Neural cell (in vitro differentiated cells): ENCODE measurements around the gene CCDC88C. TPM values are rescaled to one million over a fixed set of nuclear protein-coding genes. Genes with fewer than 3 reads are reported as not detected.
"Not testable (repeated sequence)": the region's sequence is repeated elsewhere in the genome, so short reads cannot be mapped to it uniquely, and the experiment has no call there.

ENCODE experiments used
- H2AFZ ChIP-seq: fragments of 200-600, 300-800 bp; sonication (generic), shearing (Covaris generic); 2 replicates; pipeline ENCODE4 v1.6.0; 2014; ENCODE audit warnings: low read depth, mild to moderate bottlenecking, antibody characterized with exemption, low read length, moderate library complexity
- H3F3A ChIP-seq: fragments of 200-600 bp; shearing (Covaris generic); 2 replicates; pipeline ENCODE4 v1.6.1; 2016; ENCODE audit warnings: mild to moderate bottlenecking, moderate library complexity, mixed read lengths, antibody characterized with exemption, low read length; ENCODE audit not compliant: insufficient read depth, poor library complexity, severe bottlenecking
- H3K27ac ChIP-seq: fragments of 200-600, 300-800 bp; sonication (generic), shearing (Covaris generic); 2 replicates; pipeline ENCODE4 v1.5.1; 2014; ENCODE audit warnings: mild to moderate bottlenecking, low read length, moderate library complexity
- H3K27me3 ChIP-seq: fragments of 300-800, 200-600 bp; sonication (generic), shearing (Covaris generic); 2 replicates; pipeline ENCODE4 v1.6.0; 2014; ENCODE audit warnings: mild to moderate bottlenecking, low read depth, low read length, moderate library complexity; ENCODE audit not compliant: insufficient read depth
- H3K36me3 ChIP-seq: fragments of 300-800, 200-600 bp; sonication (generic), shearing (Covaris generic); 2 replicates; pipeline ENCODE4 v1.5.1; 2014; ENCODE audit warnings: mild to moderate bottlenecking, antibody characterized with exemption, low read length, moderate library complexity; ENCODE audit not compliant: insufficient read depth
- H3K4me2 ChIP-seq: fragments of 300-800, 200-600 bp; sonication (generic), shearing (Covaris generic); 2 replicates; pipeline ENCODE4 v1.6.0; 2014; ENCODE audit warnings: mild to moderate bottlenecking, low read length
- H3K4me3 ChIP-seq: fragments of 300-800, 200-600 bp; sonication (generic), shearing (Covaris generic); 2 replicates; pipeline ENCODE4 v1.5.1; 2014; ENCODE audit warnings: mild to moderate bottlenecking, low read length, moderate library complexity
- H3K79me2 ChIP-seq: fragments of 200-600 bp; shearing (Covaris generic); replicated peaks from 2 replicates; pipeline ENCODE4 v1.6.0; 2014; ENCODE audit warnings: mild to moderate bottlenecking, low read length, moderate library complexity; ENCODE audit not compliant: insufficient read depth
- H3K9ac ChIP-seq: fragments of 300-800, 200-600 bp; sonication (generic), shearing (Covaris generic); 2 replicates; pipeline ENCODE4 v1.6.1; 2016; ENCODE audit warnings: mild to moderate bottlenecking, low read length, mixed read lengths
- H3K9me2 ChIP-seq: fragments of 200-600 bp; shearing (Covaris generic); 2 replicates; pipeline ENCODE4 v1.6.1; 2016; ENCODE audit warnings: mild to moderate bottlenecking, low read length, mixed read lengths; ENCODE audit not compliant: insufficient read depth
- H3K9me3 ChIP-seq: fragments of 200-600, 300-800 bp; sonication (generic), shearing (Covaris generic); 2 replicates; pipeline ENCODE4 v1.6.1; 2016; ENCODE audit warnings: mild to moderate bottlenecking, mixed run types, low read length, moderate library complexity, mixed read lengths
- H4K20me1 ChIP-seq: fragments of 200-600 bp; shearing (Covaris generic); 2 replicates; pipeline ENCODE4 v1.6.1; 2016; ENCODE audit warnings: mild to moderate bottlenecking, mixed run types; ENCODE audit not compliant: insufficient read depth
- MXI1 ChIP-seq: fragments of 450-650 bp; conservative IDR thresholded peaks from 2 replicates; pipeline ENCODE4 v1.6.1; 2014; ENCODE audit warnings: antibody characterized with exemption, mild to moderate bottlenecking; ENCODE audit not compliant: poor library complexity, severe bottlenecking
- POLR2AphosphoS5 ChIP-seq: IDR thresholded peaks from 2 replicates; pipeline ENCODE4 v1.6.1; 2012
- REST ChIP-seq: IDR thresholded peaks from 2 replicates; pipeline ENCODE4 v1.6.1; 2012; ENCODE audit warnings: borderline replicate concordance
- TAF1 ChIP-seq: IDR thresholded peaks from 2 replicates; pipeline ENCODE4 v1.6.1; 2012; ENCODE audit warnings: low read depth
- polyA plus RNA-seq: library from polyadenylated mRNA; depleted of rRNA; stranded (reverse); fragments of >200 nt; gene quantifications from 2 replicates; pipeline ENCODE4 v1.2.3, GENCODE V29; 2014
- TF ChIP-seq, protein P1 (sequence below): fragments of 450-650 bp; IDR thresholded peaks from 2 replicates; pipeline ENCODE4 v1.5.1; 2014; ENCODE audit warnings: antibody characterized with exemption, mild to moderate bottlenecking, moderate library complexity; ENCODE audit not compliant: poor library complexity, severe bottlenecking

The CCDC88C gene
- polyA plus RNA-seq, 1 donor from 2014 or later: 20.1 TPM

GRCh38 chr14:91438845-91439244 lies 21.2 kb upstream of the CCDC88C start:
- TF ChIP-seq TAF1: no peak
- H3K27me3 ChIP-seq: no peaks in the 10 kb centered on the region

DNA sequence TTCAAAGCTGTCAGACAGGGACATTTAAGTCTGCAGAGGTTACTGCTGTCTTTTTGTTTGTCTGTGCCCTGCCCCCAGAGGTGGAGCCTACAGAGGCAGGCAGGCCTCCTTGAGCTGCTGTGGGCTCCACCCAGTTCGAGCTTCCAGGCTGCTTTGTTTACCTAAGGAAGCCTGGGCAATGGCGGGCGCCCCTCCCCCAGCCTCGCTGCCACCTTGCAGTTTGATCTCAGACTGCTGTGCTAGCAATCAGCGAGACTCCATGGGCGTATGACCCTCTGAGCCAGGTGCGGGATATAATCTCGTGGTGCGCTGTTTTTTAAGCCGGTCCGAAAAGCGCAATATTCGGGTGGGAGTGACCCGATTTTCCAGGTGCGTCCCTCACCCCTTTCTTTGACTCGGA lies 18.6 kb upstream of the CCDC88C start:
- not testable (repeated sequence) for H3K9me2 ChIP-seq, H3K79me2 ChIP-seq, H3K9ac ChIP-seq, H3K9me3 ChIP-seq, H3K4me3 ChIP-seq, H3F3A ChIP-seq, H4K20me1 ChIP-seq, H3K4me2 ChIP-seq, H3K36me3 ChIP-seq, H2AFZ ChIP-seq, H3K27ac ChIP-seq, H3K27me3 ChIP-seq

More at GRCh38 chr14:91438845-91439244, 21.2 kb upstream of the CCDC88C start:
- H3K27ac ChIP-seq: no peak overlapping the region
- no peaks in the 10 kb centered on the region for H4K20me1 ChIP-seq
- H3K4me3 ChIP-seq: no peak overlapping the region
- no peak overlapping the region for H3K4me2 ChIP-seq
- H3K79me2 ChIP-seq: no peaks in the 10 kb centered on the region
- no peak overlapping the region for H2AFZ ChIP-seq
- H3K9ac ChIP-seq: no peak overlapping the region
- H3F3A ChIP-seq: no peaks in the 10 kb centered on the region
- H3K9me3 ChIP-seq: peaks cover 7% of the 10 kb centered on the region
- no peaks in the 10 kb centered on the region for H3K36me3 ChIP-seq
- H3K9me2 ChIP-seq: no peaks in the 10 kb centered on the region

- no peaks in the 10 kb centered on the region for H4K20me1 ChIP-seq
- no peak overlapping the region for H3K4me2 ChIP-seq
- TF ChIP-seq MXI1 (no peak), POLR2AphosphoS5 (no peak), REST (no peak)
- TF ChIP-seq, protein P1, sequence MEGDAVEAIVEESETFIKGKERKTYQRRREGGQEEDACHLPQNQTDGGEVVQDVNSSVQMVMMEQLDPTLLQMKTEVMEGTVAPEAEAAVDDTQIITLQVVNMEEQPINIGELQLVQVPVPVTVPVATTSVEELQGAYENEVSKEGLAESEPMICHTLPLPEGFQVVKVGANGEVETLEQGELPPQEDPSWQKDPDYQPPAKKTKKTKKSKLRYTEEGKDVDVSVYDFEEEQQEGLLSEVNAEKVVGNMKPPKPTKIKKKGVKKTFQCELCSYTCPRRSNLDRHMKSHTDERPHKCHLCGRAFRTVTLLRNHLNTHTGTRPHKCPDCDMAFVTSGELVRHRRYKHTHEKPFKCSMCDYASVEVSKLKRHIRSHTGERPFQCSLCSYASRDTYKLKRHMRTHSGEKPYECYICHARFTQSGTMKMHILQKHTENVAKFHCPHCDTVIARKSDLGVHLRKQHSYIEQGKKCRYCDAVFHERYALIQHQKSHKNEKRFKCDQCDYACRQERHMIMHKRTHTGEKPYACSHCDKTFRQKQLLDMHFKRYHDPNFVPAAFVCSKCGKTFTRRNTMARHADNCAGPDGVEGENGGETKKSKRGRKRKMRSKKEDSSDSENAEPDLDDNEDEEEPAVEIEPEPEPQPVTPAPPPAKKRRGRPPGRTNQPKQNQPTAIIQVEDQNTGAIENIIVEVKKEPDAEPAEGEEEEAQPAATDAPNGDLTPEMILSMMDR: no peak
- no peaks in the 10 kb centered on the region for H3K27me3 ChIP-seq
- no peak overlapping the region for H2AFZ ChIP-seq
- no peaks in the 10 kb centered on the region for H3K9me2 ChIP-seq
- H3K36me3 ChIP-seq: no peaks in the 10 kb centered on the region
- H3K9me3 ChIP-seq: no peaks in the 10 kb centered on the region
- no peaks in the 10 kb centered on the region for H3F3A ChIP-seq
- H3K79me2 ChIP-seq: no peaks in the 10 kb centered on the region
- no peak overlapping the region for H3K9ac ChIP-seq
- no peak overlapping the region for H3K27ac ChIP-seq
- H3K4me3 ChIP-seq: no peak overlapping the region
These were observed 11.8 kb upstream of the CCDC88C start for GRCh38 chr14:91429385-91429784.

DNA sequence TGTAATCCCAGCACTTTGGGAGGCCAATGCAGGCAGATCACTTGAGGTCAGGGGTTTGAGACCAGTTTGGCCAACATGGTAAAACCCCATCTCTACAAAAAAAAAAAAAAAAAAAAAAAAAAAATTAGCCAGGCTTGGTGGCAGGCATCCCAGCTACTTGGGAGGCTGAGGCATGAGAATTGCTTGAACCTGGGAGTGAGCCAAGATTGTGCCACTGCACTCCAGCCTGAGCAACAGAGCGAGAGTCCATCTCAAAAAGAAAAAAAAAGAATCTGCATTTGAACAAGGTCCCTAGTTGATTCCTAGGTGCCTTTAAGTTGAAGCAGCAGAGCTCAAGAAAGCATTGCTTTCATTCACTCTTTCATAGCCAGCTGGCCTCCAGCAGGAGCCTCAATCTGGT lies 11.3 kb upstream of the CCDC88C start:
- H3K36me3 ChIP-seq, H3K9me2 ChIP-seq, H4K20me1 ChIP-seq, H3K9ac ChIP-seq, H3K79me2 ChIP-seq, H3F3A ChIP-seq, H3K4me3 ChIP-seq, H3K9me3 ChIP-seq, H3K4me2 ChIP-seq, H2AFZ ChIP-seq, H3K27ac ChIP-seq, H3K27me3 ChIP-seq: not testable (repeated sequence)

GRCh38 chr14:91425531-91425944 lies 7.9 kb upstream of the CCDC88C start:
- not testable (repeated sequence) for H3K4me2 ChIP-seq, H3K9ac ChIP-seq, H3K4me3 ChIP-seq, H3K79me2 ChIP-seq, H3K36me3 ChIP-seq, H3K9me2 ChIP-seq, H3F3A ChIP-seq, H4K20me1 ChIP-seq, H3K27ac ChIP-seq, H3K27me3 ChIP-seq, H3K9me3 ChIP-seq, H2AFZ ChIP-seq
